Measurements from ENCODE around the gene ALX3.
"Not testable (repeated sequence)": the region's sequence is repeated elsewhere in the genome, so short reads cannot be mapped to it uniquely, and the experiment has no call there.

The ALX3 gene

DNA sequence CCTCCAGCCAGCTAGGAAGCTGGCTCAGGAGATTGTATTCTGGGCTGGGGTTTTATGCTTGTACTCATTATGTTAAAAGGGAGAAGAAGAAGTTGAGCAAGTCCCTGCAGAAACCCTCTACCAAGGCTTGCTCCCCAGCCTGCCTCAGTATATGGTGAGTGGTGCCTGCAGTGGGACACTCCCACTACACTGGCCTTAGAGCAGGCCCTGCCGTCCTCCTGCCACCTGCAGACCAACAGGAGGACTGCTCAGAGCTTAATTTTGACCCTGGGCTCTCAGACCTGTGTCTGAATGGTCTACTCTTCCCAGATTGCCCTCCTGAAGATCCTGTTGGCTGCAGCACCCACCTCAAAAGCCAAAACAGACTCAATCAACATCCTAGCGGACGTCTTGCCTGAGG is 23.0 kb downstream of the ALX3 start:
- DNase-seq (ENCODE audit: low read depth), result no peak

- DNase-seq (ENCODE audit: low read depth), result no peak
These were observed 27.5 kb downstream of the ALX3 start for GRCh38 chr1:110043016-110043415.

DNA sequence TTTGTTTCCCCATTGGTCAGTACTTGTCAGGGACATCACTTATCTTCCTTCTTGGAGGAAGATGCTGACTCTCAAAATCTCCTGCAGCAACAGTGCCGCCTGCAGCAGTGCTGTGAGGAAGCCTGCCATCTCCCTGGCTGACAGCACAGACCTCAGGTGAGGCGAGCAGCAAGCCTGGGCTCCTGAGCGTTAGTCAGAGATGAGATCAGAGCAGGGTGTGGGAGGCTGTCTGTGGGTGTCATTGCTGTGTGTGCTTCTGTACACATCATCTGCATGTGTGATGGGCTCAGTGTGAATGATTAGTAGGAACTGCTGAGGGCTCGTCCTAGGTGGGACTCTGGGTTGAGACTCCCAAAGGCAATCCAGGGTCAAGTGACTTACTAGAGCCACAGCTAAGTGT is 29.9 kb downstream of the ALX3 start:
- peak; percentile 60 for DNase-seq (ENCODE audit: low read depth)

GRCh38 chr1:110039641-110040040 is 30.8 kb downstream of the ALX3 start:
- DNase-seq (ENCODE audit: low read depth), result no peak

DNA sequence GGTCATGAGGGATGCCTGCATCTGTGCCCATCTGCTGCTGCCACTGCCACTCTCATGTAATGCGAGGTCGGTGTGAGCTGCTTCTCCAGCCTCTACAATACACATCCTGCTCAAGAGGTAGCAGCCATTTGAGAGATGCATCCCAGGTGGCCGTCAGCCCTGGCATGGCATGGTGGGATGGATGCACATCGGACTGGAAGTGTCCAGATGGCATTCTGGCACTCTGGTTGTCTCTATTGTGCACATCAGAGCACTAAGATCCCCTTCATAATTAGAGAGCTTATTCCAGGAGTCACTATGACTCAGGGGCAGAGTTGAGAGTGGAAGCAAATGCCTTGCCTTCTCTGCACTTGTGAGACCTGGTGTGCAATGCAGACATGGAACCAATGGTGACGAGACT is 32.2 kb downstream of the ALX3 start:
- DNase-seq (ENCODE audit: low read depth), result no peak

GRCh38 chr1:110035236-110035752 is 35.2 kb downstream of the ALX3 start:
- no peak for DNase-seq (ENCODE audit: low read depth)

- peak; percentile 91 for DNase-seq (ENCODE audit: low read depth)
These were observed 35.8 kb downstream of the ALX3 start, which contains the start of gene STRIP1 for GRCh38 chr1:110034451-110035235. Gene STRIP1 (plus strand): TSS chr1:110034624. CDS start chr1:110034638, 14 bp downstream.

GRCh38 chr1:110034040-110034450 is 36.4 kb downstream of the ALX3 start:
- DNase-seq (ENCODE audit: low read depth), result no peak

DNA sequence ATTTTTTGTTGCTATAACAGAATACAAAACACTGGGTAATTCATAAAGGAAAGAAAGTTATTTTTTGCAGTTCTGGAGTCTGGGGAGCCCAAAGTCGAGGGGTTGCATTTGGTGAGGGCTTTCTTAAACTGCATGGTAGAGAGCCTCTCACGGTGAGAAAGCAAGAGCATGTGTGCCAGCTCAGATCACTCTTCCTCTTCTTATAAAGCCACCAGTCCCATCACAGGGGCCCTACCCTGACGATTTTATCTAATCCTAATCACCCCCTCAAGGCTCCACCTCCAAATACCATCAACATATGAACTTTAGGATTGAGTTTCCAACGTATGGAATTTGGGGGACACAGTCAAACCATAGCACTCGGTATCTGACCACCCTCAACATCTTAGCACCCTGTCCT is 37.1 kb downstream of the ALX3 start:
- DNase-seq (ENCODE audit: low read depth), result no peak

DNA sequence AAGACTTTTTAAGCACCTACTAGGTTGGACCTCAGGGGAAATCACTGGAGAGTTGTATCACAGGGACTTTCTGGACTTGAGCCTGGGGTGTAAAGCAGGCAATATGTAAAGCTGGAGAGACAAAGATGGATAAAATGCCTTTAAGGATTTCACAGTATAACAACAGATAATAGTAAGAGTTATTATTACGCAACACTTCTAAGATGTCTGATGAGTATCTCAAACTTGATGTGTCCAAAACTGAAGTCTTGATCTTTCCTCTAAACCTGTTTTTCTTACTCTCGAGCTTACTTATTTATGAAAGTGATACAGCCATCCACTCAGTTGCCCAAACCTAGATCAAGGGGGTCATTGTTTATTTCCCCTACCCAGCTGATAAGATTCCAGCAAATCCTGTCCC is 38.1 kb downstream of the ALX3 start:
- no peak for DNase-seq (ENCODE audit: low read depth)

DNA sequence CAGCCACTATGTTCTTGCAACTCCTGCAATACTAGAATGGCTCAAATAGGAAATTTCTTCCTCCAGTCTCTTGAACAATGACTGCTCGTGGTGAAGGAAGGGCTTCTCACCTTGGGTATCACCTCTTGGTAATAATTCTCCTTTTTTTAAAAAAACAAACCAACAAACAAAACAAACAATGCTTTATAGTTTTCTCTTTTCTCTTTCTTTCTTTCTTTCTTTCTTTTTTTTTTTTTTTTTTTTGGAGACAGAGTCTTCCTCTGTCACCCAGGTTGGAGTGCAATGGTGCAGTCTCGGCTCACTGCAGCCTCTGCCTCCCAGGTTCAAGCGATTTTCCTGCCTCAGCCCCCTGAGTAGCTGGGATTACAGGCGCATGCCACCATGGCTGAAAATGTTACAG is 39.8 kb downstream of the ALX3 start:
- not testable (repeated sequence) for DNase-seq (ENCODE audit: low read depth)

GRCh38 chr1:110024613-110025012 is 45.9 kb downstream of the ALX3 start:
- DNase-seq (ENCODE audit: low read depth), result no peak

GRCh38 chr1:110021285-110021684 is 49.2 kb downstream of the ALX3 start:
- no peak for DNase-seq (ENCODE audit: low read depth)

GRCh38 chr1:110019770-110020169 is 50.7 kb downstream of the ALX3 start:
- no peak for DNase-seq (ENCODE audit: low read depth)

DNA sequence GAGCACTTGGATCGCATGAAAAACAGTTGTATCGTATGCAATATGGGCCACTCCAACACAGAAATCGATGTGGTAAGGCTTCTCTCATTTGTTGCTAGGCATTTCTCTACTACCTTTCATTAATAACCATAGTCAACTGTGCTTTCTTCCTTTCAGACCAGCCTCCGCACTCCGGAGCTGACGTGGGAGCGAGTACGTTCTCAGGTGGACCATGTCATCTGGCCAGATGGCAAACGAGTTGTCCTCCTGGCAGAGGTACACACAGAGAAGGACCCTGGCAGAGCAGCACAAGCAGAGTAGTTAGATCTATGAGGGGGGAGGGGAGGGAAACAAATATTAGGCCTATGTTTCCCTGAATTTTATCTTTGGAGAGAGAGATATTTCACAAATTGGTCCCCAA is 52.1 kb downstream of the ALX3 start:
- DNase-seq (ENCODE audit: low read depth), result no peak

DNA sequence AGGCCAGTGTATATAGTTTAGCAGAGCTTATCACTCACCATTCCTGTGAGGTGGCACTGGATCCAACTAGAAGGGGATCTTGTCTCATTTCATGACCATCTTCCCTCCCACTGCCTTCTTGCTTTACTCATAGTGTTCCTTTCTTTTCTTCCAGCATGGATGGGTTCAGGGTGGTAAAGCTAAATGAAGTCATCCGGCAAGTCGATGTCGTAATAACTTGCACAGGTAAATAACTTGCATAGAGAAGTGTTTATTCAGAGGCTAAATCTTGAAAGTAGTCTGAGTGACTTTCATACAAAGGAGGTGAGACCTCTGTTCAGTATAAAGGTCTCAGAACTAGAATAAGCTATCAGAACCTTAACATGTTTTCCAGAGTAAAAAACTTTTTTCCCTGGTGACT is 52.7 kb downstream of the ALX3 start:
- no peak for DNase-seq (ENCODE audit: low read depth)

DNA sequence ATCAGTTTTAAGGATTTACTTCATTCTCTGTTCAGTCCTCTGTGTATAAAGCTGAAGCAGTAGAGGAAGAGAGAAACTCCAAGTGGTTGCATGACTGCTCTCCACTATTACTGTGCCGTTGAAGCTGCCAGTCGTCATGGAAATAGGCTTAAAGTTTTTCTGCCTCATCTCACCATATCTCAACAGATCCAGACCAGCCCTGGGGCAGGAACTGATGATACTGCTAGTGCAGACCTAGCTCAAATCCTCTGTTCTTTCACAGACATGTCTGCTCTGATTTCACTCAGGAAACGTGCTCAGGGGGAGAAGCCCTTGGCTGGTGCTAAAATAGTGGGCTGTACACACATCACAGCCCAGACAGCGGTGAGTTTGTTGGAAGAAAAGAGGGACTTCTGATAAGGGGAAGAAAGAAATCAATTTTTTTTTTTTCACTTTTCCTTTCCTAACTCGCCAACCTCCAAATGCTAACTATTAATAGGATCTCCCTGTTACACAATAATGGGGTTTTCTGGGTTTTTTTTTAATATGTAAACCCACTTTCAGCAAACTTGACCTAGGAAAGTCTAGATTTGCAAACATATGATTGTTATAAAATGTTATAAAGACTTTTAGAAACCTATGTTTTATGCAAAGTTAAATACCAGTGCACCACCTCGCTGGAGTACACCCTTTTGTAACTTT is 58.2 kb downstream of the ALX3 start:
- DNase-seq (ENCODE audit: low read depth), result no peak

DNA sequence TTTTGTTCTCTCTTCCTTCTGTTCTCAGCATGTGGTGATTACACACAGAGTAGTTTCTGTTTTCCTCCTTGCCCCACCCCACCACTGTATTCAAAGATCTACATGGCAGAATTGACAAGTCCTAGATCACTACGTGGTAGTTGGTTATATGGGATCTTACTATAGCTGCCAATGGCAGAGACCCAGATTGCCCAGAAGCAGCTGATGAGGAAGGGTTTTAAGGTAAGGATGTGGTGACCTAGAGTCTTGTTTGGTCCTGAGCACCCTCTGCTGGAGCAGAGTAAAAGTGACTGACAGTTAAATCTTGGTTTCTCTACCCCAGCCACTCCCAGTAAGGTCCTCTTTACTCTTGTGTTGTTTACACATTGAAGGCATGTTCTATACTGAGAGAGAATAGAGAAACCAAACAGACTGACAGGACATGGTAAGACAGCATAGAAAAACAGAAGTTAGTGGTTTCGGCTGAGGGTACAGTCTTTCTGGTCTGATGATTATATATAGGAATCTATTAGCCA is 58.9 kb downstream of the ALX3 start:
- peak; percentile 16 for DNase-seq (ENCODE audit: low read depth)
